G401.6 (cell line): ENCODE results near the gene KRTAP1-3.
A peak's percentile ranks its signal among the peaks of the same experiment; 100 is the strongest.
"Not testable (repeated sequence)": the region's sequence is repeated elsewhere in the genome, so short reads cannot be mapped to it uniquely, and the experiment has no call there.

Experiments
- FAIRE-seq: peaks from 2 replicates; lab custom pipeline; 2012; peaks lifted over from hg19 to GRCh38; lab: Jason Lieb, UNC

The KRTAP1-3 gene, protein sequence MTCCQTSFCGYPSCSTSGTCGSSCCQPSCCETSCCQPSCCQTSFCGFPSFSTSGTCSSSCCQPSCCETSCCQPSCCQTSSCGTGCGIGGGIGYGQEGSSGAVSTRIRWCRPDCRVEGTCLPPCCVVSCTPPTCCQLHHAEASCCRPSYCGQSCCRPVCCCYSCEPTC

GRCh38 chr17:41034346-41034935 is at the start of gene KRTAP1-3:
Gene KRTAP1-3 (minus strand): TSS chr17:41034874. CDS start chr17:41034821, 53 bp downstream.
- not testable (repeated sequence) for FAIRE-seq

DNA sequence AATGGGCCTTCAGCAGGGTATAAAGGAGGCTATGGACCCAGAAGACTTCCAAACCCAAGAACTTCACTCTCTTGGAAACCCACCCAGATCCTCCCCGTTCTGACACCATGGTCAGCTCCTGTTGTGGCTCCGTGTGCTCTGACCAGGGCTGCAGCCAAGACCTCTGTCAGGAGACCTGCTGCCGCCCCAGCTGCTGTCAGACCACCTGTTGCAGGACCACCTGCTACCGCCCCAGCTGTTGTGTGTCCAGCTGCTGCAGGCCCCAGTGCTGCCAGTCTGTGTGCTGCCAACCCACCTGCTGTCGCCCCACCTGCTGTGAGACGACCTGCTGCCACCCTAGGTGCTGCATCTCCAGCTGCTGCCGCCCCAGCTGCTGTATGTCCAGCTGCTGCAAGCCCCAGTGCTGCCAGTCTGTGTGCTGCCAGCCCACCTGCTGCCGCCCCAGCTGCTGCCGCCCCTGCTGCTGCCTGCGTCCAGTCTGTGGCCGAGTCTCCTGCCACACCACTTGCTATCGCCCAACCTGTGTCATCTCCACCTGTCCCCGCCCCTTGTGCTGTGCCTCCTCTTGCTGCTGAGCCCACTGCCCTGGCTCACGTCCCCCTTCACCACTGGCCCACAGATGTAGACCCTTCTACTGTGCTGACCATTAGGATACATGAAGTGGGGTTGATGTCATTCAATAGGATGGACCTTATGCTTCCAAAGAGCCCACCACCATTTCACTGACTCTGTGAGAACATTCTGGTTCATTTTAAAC is 49.6 kb upstream of the KRTAP1-3 start, which contains the start of gene KRTAP4-7:
TSS of gene KRTAP4-7 (plus strand) at position 51 of the 757 bp plus-strand sequence. CDS start at position 108, 57 bp downstream.
- FAIRE-seq: not testable (repeated sequence)

DNA sequence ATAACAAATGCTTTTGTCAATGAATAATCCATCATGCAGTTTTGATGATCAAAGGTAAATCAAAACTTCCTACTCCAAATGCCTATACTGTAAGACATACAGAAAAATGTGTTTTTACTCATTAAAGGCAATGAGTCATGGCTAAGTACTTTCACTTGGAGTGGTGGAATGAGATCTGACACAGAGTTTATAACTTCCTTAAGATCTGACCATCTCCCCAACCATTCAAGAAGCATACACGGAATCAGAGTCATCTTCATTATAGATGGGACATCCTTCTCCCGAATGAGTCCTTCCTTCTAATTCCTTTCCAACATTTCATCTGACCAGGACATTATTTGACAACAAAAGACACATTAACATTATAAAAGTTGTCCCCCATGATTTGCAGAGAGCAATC is 48.8 kb upstream of the KRTAP1-3 start:
- FAIRE-seq: not testable (repeated sequence)

GRCh38 chr17:41082626-41083025 is 48.0 kb upstream of the KRTAP1-3 start:
- no peak for FAIRE-seq

DNA sequence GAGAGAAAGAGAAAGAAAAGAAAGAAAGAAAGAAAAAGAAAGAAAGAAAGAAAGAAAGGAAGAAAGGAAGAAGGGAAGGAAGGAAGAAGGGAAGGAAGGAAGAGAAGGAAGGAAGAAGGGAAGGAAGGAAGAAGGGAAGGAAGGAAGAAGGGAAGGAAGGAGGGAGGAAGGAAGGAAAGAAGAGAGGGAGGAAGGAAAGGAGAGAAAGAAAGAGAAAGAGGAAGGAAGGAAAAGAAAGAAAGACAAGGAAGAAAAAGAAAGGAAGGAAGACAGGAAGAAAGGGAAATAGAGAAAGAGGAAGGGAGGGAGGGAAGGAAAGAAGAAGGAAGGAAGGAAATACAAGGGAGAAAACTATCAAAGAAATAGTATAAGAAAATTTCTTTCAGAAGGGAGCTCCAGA is 42.1 kb upstream of the KRTAP1-3 start:
- no peak for FAIRE-seq

- no peak for FAIRE-seq
Measured at GRCh38 chr17:41073676-41074075, 39.0 kb upstream of the KRTAP1-3 start.

DNA sequence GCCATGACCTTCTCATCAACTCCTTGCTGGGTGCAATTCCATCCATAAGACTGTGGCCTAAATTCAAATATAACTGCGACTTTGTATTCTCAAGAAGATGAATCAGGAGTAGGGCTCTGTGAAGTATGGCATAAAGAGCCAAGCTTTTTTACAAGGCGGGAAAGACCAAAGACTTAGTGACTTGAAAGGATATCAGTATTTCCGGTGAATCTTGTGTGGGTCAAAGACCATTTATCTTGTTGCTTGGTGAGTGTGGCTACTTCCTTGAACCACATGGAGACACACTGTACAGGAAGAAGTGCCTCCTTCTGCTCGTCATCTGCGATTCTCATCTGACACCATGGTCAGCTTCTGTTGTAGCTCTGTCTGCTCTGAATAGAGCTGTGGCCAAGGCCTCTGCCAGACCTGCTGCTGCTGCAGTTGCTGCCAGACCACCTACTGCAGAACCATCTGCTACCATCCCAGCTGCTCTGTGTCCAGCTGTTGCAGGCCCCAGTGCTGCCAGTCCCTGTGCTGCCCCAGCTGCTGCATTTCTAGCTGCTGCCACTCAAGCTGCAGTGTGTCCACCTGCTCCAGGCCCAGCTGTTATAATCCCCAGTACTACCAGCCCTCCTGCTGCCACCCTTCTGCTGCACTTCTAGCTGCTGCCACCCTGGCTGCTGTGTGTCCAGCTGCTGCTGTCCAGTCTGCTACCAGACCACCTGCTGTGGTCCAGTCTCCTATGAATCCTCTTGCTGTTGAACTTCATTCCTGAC is 37.1 kb upstream of the KRTAP1-3 start:
- FAIRE-seq: no peak

DNA sequence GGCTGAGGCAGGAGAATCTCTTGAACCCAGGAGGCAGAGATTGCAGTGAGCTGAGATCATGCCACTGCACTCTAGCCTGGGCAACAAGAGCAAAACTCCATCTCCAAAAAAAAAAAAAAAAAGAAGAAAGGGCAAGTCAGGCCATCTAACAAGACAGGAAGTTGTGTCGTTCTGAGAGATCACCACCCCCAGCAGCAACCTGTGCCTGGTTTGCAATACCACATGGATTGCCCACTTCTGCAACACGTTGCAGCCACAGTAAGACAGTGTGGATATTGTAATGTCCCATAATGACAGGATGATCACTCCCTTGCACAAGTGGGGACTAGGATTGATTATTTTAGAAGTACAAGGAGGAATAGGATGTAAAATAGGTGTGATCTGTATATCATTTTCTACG is 34.4 kb upstream of the KRTAP1-3 start:
- no peak for FAIRE-seq

DNA sequence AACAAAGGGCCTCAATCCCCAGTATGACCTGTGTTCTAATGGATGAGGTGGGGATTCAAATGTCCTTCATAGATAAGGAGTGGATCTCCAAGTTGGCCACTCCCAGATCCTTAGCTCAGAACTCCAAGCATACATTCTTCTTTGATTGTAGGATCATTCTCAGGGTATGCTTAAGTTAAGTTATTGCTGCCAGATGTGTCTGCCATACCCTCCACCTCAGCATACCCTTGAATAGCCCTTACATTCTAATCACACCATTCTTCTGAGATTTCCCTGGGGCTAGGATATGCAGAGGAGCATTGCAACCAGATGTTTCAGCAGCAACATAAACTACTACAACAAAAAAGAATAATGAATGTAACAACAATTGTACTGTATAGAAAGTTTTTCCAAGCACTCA is 32.6 kb upstream of the KRTAP1-3 start:
- no peak for FAIRE-seq

DNA sequence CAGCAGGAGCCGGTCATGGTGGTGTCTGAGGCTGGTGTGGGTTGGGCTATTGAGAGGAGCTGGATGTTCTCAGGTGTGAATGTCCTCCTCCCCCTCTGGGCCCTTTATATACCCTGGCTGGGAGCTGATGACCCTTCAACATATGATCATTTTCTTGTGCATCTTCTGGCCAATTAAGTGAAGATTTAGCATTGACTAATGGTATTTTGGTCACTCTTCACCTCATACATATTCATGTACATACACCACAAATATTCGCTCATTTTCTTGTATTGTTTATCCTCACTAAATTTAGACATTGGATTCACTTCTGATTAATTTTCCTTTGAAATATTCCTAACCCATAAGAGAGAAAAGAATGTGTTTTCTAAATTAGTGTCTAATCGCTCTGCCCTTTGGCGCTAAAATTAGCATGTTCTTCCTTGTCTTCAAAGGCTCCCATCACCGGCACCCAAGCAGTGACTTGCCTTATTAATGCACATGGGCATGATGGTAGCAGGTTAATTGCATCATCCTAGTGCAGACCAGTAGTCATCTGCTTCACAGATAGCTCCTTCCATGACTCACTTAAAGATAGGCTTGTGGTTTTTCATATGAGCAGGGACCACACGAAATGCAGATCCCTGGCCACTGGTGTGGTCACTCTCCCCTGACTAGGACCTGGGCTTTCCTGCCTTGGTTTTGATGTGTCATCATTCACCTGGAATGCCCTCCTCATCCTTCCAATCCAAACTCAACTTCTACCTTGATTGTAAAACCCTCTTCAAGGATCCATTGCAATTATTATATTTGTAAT is 31.4 kb upstream of the KRTAP1-3 start, which contains the start of gene KRTAP2-4:
TSS of gene KRTAP2-4 (minus strand) at position 51 of the 796 bp plus-strand sequence. CDS start at position 17, 34 bp downstream.
- FAIRE-seq: no peak

GRCh38 chr17:41065016-41065689 is 30.5 kb upstream of the KRTAP1-3 start:
- FAIRE-seq: not testable (repeated sequence)

GRCh38 chr17:41064301-41064700 is 29.6 kb upstream of the KRTAP1-3 start:
- FAIRE-seq: no peak

- FAIRE-seq: no peak
Measured at GRCh38 chr17:41063449-41063848, 28.8 kb upstream of the KRTAP1-3 start.

- peak; percentile 87 for FAIRE-seq
Measured at GRCh38 chr17:41061964-41062363, 27.3 kb upstream of the KRTAP1-3 start.

DNA sequence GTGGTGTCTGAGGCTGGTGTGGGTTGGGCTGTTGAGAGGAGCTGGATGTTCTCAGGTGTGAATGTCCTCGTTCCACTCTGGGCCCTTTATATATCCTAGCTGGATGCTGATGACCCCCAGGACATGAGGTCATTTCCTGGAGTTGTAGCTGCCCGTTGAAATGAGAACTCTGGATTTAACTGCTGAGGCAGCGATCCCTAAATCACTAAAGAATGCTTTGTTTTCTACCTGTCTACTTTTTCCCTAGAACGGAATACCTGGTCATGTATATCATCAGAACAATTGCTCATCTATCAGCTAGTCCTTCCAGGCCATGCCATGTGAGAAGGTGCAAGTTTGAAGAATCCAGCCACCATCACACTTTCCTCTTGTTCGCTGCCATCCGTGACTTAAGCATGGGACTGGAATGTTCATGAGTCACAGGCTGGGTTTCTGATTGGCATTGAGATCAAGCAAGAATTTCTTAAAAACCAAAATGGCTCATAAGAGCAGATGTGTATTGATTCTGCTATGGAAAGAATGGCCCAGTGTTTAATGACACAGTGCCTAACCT is 25.5 kb upstream of the KRTAP1-3 start, which contains the start of gene KRTAP2-3:
TSS of gene KRTAP2-3 (minus strand) at position 63 of the 553 bp plus-strand sequence. CDS start 64 bp downstream, outside the sequence.
- peak; percentile 82 for FAIRE-seq

- FAIRE-seq: not testable (repeated sequence)
Measured at GRCh38 chr17:41059276-41060051, 24.8 kb upstream of the KRTAP1-3 start.

GRCh38 chr17:41058741-41059140 is 24.1 kb upstream of the KRTAP1-3 start:
- FAIRE-seq: no peak

DNA sequence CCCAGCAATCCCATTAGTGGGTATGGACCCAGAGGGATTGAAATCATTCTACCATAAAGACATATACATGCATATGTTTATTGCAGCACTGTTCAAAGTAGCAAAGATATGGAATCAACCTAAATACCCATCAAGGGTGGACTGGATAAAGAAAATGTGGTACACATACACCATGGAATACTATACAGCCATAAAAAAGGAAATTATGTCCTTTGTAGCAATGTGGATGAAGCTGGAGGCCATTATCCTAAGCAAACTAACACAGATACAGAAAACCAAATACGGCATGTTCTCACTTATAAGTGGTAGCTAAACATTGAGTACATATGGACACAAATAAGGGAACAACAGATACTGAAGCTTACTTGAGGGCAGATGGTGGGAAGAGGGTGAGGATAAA is 22.9 kb upstream of the KRTAP1-3 start:
- FAIRE-seq: no peak

DNA sequence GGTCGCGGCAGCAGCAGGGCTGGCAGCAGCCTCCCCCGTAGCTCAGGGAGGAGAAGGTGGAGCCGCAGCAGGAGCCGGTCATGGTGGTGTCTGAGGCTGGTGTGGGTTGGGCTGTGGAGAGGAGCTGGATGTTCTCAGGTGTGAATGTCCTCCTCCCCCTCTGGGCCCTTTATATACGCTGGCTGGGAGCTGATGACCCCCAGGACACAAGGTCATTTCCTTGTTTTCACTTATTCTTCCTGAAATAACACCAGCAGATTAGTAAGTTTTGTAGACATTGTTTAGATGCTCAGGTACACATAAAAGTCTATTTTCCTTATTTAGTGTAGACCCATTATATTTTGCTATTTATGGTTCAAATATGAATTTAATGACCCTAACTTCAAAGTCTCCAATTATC is 20.5 kb upstream of the KRTAP1-3 start, which contains the start of gene KRTAP2-2:
TSS of gene KRTAP2-2 (minus strand) at position 101 of the 400 bp plus-strand sequence. CDS start at position 82, 19 bp downstream.
- not testable (repeated sequence) for FAIRE-seq
